Stimulated activated naive CD4-positive, alpha-beta T cell (primary cell): Measurements from ENCODE around the gene BEND4.

Source experiments
- DNase-seq, 6 experiments: peaks; one replicate each; lab custom pipeline; 2025; lab: John Stamatoyannopoulos, UW

Gene BEND4

GRCh38 chr4:42104521-42104920 lies 47.9 kb downstream of the BEND4 start:
- DNase-seq = no peak

GRCh38 chr4:42101446-42101975 lies 50.9 kb downstream of the BEND4 start:
- DNase-seq = no peak

GRCh38 chr4:42088386-42088785 lies 64.1 kb downstream of the BEND4 start:
- no peak for DNase-seq

GRCh38 chr4:42083816-42084215 lies 68.6 kb downstream of the BEND4 start:
- DNase-seq = no peak

- no peak for DNase-seq
Observed at GRCh38 chr4:42080306-42080705, 72.1 kb downstream of the BEND4 start.

GRCh38 chr4:42078184-42078801 lies 74.2 kb downstream of the BEND4 start:
- DNase-seq = no peak

GRCh38 chr4:42074294-42074693 lies 78.2 kb downstream of the BEND4 start:
- DNase-seq = no peak

GRCh38 chr4:42070463-42070862 lies 82.0 kb downstream of the BEND4 start:
- no peak for DNase-seq

- DNase-seq = no peak
Observed at GRCh38 chr4:42067264-42067663, 85.2 kb downstream of the BEND4 start.

GRCh38 chr4:42066402-42066801 lies 86.1 kb downstream of the BEND4 start:
- no peak for DNase-seq
